SU-DHL-6 (cell line): ENCODE measurements around the gene OR5AU1.

Experiments
- H2AFZ ChIP-seq: fragments of 200-600 bp; sonication (generic); 2 replicates; pipeline ENCODE4 v1.6.1; 2014; ENCODE audit warnings: low read depth, mild to moderate bottlenecking, moderate library complexity, mixed read lengths, antibody characterized with exemption, low read length; ENCODE audit not compliant: severe bottlenecking
- H3F3A ChIP-seq: fragments of 200-600 bp; shearing (Covaris generic); 2 replicates; pipeline ENCODE4 v1.6.0; 2016; ENCODE audit warnings: antibody characterized with exemption, mild to moderate bottlenecking; ENCODE audit not compliant: insufficient read depth
- H3K27ac ChIP-seq: fragments of 200-600 bp; sonication (generic); 2 replicates; pipeline ENCODE4 v1.5.1; 2016; ENCODE audit warnings: low read depth, mild to moderate bottlenecking, low read length, moderate library complexity, mixed read lengths
- H3K27me3 ChIP-seq: fragments of 200-600 bp; sonication (generic), shearing (Covaris generic); 2 replicates; pipeline ENCODE4 v1.6.0; 2014; ENCODE audit warnings: mild to moderate bottlenecking, low read length
- H3K36me3 ChIP-seq: fragments of 200-600 bp; sonication (generic); 2 replicates; pipeline ENCODE4 v1.6.1; 2014; ENCODE audit warnings: mild to moderate bottlenecking, low read length, mixed read lengths
- H3K4me2 ChIP-seq: fragments of 300-600, 200-600 bp; shearing (Covaris generic), sonication (generic); 2 replicates; pipeline ENCODE4 v1.6.0; 2014; ENCODE audit warnings: low read length, low read depth, mild to moderate bottlenecking; ENCODE audit not compliant: poor library complexity, severe bottlenecking
- H3K4me3 ChIP-seq: fragments of 200-600 bp; sonication (generic); 2 replicates; pipeline ENCODE4 v1.5.1; 2014; ENCODE audit warnings: antibody characterized with exemption, low read length, mild to moderate bottlenecking, mixed read lengths; ENCODE audit not compliant: insufficient read depth, poor library complexity, severe bottlenecking
- H3K79me2 ChIP-seq: fragments of 200-600 bp; sonication (generic); 2 replicates; pipeline ENCODE4 v1.6.1; 2014; ENCODE audit warnings: mild to moderate bottlenecking, low read length, moderate library complexity; ENCODE audit not compliant: insufficient read depth
- H3K9ac ChIP-seq: fragments of 200-600 bp; sonication (generic); 2 replicates; pipeline ENCODE4 v1.7.0; 2014; ENCODE audit warnings: mild to moderate bottlenecking, low read length
- H3K9me2 ChIP-seq: fragments of 200-600 bp; sonication (generic); replicated peaks from 2 replicates; pipeline ENCODE4 v1.6.1; 2014; ENCODE audit warnings: low read length; ENCODE audit not compliant: insufficient read depth
- H3K9me3 ChIP-seq: fragments of 200-600 bp; sonication (generic); 2 replicates; pipeline ENCODE4 v1.6.1; 2014; ENCODE audit warnings: low read length, mixed read lengths; ENCODE audit not compliant: insufficient read depth
- H4K20me1 ChIP-seq: fragments of 200-600 bp; sonication (generic); 2 replicates; pipeline ENCODE4 v1.6.1; 2014; ENCODE audit warnings: low read depth, mild to moderate bottlenecking, antibody characterized with exemption, low read length, moderate library complexity, mixed read lengths
- CTCF ChIP-seq: fragments of 200-600 bp; sonication (generic); IDR thresholded peaks from one replicate; pipeline ENCODE4 v1.5.1; 2017; ENCODE audit warnings: antibody characterized with exemption, mild to moderate bottlenecking, low read length, moderate library complexity; ENCODE audit not compliant: insufficient read depth, poor library complexity, severe bottlenecking
- EZH2phosphoT487 ChIP-seq: fragments of 200-600 bp; sonication (generic), shearing (Covaris generic); conservative IDR thresholded peaks from 2 replicates; pipeline ENCODE4 v1.6.1; 2018; ENCODE audit warnings: mild to moderate bottlenecking, antibody characterized with exemption, low read length, moderate library complexity, mixed read lengths

The OR5AU1 gene

GRCh38 chr14:21184254-21184653, 28.4 kb upstream of the OR5AU1 start:
- no peak overlapping the region for H3K27ac ChIP-seq
- no peaks in the 10 kb centered on the region for H3K9me3 ChIP-seq
- no peaks in the 10 kb centered on the region for H3K79me2 ChIP-seq
- H4K20me1 ChIP-seq: no peaks in the 10 kb centered on the region
- H3K4me3 ChIP-seq: no peak overlapping the region
- H3K36me3 ChIP-seq: no peaks in the 10 kb centered on the region
- no peaks in the 10 kb centered on the region for H3K9me2 ChIP-seq
- H3K4me2 ChIP-seq: no peak overlapping the region
- no peaks in the 10 kb centered on the region for H3F3A ChIP-seq
- TF ChIP-seq EZH2phosphoT487: no peak
- no peak for TF ChIP-seq CTCF
- no peak overlapping the region for H2AFZ ChIP-seq
- no peak overlapping the region for H3K9ac ChIP-seq
- H3K27me3 ChIP-seq: no peaks in the 10 kb centered on the region

DNA sequence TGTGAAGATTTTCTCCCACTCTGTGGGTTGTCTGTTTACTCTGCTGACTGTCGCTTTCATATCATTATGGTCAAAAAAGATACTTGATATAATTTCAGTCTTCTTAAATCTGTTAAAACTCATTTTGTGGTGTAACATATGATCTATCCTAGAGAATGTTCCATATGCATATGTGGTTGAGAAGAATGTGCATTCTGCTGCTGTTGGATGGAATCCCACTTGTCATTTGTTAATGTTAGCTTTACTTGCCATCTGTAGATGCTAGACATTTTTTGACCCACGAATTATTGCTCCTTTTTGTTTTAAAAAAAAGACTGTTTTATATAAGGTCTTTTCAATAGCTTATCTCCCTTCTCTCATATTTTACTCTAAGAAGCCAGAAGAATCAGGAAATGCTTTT, 26.3 kb upstream of the OR5AU1 start:
- Histone ChIP-seq H3K4me3 (no peak overlapping the region), H3K9me2 (no peaks in the 10 kb centered on the region), H3K27me3 (no peaks in the 10 kb centered on the region)

DNA sequence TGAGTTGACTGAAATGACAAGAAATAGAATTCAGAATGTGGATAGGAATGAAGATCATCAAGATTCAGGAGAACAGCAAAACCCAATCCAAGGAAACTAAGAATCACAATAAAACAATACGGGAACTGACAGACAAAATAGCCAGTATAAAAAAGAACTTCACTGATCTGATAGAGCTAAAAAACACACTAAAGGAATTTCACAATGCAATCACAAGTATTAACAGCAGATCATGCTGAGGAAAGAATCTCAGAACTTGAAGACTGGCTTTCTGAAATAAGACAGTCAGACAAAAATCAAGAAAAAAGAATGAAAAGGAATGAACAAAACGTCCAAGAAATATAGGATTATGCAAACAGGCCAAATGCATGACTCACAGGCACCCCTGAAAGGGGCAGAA, 15.3 kb upstream of the OR5AU1 start:
- H4K20me1 ChIP-seq: no peaks in the 10 kb centered on the region
- no peaks in the 10 kb centered on the region for H3K9me2 ChIP-seq
- no peak overlapping the region for H3K9ac ChIP-seq
- no peak overlapping the region for H2AFZ ChIP-seq
- H3K79me2 ChIP-seq: no peaks in the 10 kb centered on the region
- H3K4me3 ChIP-seq: no peak overlapping the region
- H3K9me3 ChIP-seq: no peaks in the 10 kb centered on the region
- no peaks in the 10 kb centered on the region for H3K36me3 ChIP-seq
- no peaks in the 10 kb centered on the region for H3F3A ChIP-seq
- no peaks in the 10 kb centered on the region for H3K27me3 ChIP-seq
- no peak overlapping the region for H3K27ac ChIP-seq
- H3K4me2 ChIP-seq: no peak overlapping the region
- TF ChIP-seq EZH2phosphoT487 (no peak), CTCF (no peak)

More for the DNA sequence above, 26.3 kb upstream of the OR5AU1 start:
- no peak for TF ChIP-seq EZH2phosphoT487
- no peak for TF ChIP-seq CTCF
- Histone ChIP-seq H3K79me2 (no peaks in the 10 kb centered on the region), H3K36me3 (no peaks in the 10 kb centered on the region), H4K20me1 (no peaks in the 10 kb centered on the region), H3K27ac (no peak overlapping the region), H3F3A (no peaks in the 10 kb centered on the region), H2AFZ (no peak overlapping the region), H3K9me3 (no peaks in the 10 kb centered on the region), H3K4me2 (no peak overlapping the region), H3K9ac (no peak overlapping the region)

DNA sequence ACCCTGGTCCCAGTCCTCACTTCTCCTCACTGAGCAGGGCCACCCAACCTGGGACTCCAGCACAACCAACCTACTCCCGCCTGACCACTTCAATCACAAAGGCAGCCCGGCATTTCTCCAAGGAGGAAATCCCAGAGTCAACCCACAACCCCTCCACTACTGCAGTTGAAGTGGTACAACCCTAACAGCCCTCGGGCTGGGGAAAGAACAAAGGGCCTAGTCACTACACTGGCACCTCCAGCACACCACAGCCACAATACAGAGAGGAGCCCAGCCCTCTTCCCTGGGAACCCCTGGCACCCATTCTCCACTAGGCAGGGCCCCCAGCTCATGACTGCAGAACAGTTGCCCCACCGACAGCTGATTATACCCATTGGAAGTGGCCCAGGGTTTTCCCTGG, 13.7 kb upstream of the OR5AU1 start:
- TF ChIP-seq CTCF: no peak
- TF ChIP-seq EZH2phosphoT487: no peak
- Histone ChIP-seq H3K4me3 (no peak overlapping the region), H3K4me2 (no peak overlapping the region)

More for the DNA sequence above, 13.7 kb upstream of the OR5AU1 start:
- H3K27me3 ChIP-seq: no peaks in the 10 kb centered on the region
- H3F3A ChIP-seq: no peaks in the 10 kb centered on the region
- no peaks in the 10 kb centered on the region for H3K9me2 ChIP-seq
- no peak overlapping the region for H3K9ac ChIP-seq
- H3K79me2 ChIP-seq: no peaks in the 10 kb centered on the region
- H3K9me3 ChIP-seq: no peaks in the 10 kb centered on the region
- no peak overlapping the region for H3K27ac ChIP-seq
- no peaks in the 10 kb centered on the region for H4K20me1 ChIP-seq
- H3K36me3 ChIP-seq: no peaks in the 10 kb centered on the region
- no peak overlapping the region for H2AFZ ChIP-seq
